ENCODE measurements around the gene RALGAPB.

DNA sequence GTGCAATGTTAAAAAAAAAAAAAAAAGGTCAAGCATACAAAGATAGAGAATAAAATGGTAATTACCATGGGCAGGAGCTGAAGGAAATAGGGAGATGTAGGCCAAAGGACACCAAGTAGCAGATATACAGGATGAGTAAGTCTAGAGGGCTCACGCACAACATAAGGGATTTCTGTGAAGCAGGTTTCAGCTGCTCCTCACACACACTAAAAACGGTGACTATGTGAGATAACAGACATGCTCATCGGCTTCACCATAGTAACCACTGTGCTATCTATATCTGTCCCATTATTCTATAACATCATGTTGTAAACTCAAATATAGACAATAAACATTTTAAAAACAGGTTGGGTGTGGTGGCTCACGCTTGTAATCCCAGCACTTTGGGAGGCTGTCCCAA lies 49.1 kb upstream of the RALGAPB start:
- no peak for TF ChIP-seq EZH2 (optimal IDR thresholded peaks at IDR 0.05; ENCODE audit: low read depth, low read length)
- TF ChIP-seq CTCF (IDR thresholded peaks at IDR 0.05; ENCODE audit: low read length): no peak
- TF ChIP-seq EZH2phosphoT487 (IDR thresholded peaks at IDR 0.05; ENCODE audit: low read length): no peak

Measured in MM.1S (cell line).